ENCODE measurements around the gene TEKT3.

TEKT3 gene

DNA sequence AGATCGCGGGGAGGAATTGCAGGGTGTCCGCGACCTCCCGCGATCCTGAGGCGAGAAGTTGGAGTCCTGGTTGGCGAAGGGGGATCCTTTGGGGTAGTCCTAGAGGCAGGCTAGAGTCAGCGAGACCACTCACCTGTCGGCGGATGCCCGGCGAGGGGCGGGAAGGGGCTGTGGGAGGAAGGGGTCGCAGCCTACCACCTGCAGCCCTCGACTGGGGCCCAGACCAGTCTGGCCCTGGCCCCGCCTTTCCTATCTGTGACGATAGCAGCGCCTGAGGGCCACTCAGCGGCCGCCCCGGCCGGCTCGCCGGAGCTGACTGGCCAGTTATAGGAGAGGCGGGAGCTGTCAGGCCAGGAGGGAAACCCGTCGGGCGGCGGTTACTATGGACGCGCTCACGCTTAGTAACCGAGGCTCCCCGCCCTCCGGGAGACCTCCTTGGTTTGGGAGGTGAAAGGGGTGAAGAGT, at the start of gene TEKT3:
TSS of gene TEKT3 (minus strand) at position 213 of the 465 bp plus-strand sequence. CDS start 10,012 bp downstream, outside the sequence.
- peak; percentile 33 for DNase-seq

DNA sequence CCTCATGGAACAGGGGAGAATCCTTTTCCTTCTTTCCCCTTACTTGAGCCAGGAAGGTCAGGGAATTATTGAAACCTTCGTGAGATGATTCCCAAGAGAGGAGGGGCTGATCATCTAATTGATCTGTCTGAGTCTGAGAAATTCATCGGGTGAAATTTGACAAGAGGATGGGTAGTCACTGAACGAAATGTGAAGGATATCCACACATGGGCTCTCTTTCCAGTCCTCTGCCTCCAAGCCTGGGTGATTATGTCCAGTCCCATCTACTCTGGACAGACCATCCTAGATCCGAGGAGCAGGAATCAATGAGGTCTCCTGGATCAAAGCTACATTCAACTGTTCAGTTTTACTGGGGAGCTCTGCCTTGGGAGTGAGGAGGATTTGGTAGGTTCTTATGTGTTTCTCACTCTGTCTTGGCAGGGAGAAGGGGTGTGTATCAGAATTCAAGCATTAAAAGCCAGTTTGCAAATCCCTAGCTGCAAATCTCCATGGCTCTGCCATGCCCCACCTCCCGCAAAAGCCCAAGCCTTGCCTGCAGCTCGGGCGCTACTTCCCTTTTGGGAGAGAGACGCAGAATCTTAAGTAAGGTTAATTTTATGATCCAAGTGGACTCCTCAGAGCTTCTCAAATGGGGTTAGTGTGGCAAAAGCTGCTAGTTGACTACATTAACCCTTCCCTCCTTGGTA, 47.1 kb upstream of the TEKT3 start:
- DNase-seq, result no peak

DNA sequence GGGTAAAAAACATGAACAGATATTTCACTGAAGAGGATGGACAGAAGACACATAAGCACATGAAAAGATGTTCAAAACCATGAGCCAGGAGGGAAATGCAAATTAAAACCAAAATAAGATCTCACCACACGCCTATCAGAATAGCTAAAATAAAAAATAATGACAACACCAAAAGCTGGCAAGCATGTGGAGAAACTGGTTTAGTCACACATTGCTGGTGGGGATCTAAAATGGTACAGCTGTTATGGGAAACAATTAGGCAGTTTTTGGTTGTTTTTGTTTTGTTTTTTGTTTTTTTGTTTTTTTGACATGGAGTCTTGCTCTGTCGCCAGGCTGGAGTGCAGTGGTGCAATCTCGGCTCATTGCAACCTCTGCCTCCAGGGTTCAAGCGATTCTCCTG, 44.7 kb upstream of the TEKT3 start:
- DNase-seq, result no peak

DNA sequence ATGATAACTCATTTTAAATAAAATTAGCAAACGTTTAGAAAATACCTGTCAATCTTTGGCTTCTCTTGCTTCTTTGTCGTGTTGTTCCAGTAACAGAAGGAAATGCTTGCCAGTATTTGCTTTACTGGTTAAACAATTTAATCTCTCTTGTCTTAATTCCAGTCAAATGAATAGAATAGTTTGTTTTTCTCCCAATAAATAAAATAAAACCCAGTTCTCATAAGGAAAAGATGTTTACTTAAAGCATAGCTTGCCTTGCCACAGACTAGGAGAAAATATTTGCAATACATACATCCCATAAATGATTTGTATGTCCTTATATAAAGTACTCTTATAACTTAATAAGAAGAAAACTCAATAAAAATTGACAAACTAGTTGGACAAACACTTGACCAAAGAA, 43.9 kb upstream of the TEKT3 start:
- DNase-seq, result no peak

DNA sequence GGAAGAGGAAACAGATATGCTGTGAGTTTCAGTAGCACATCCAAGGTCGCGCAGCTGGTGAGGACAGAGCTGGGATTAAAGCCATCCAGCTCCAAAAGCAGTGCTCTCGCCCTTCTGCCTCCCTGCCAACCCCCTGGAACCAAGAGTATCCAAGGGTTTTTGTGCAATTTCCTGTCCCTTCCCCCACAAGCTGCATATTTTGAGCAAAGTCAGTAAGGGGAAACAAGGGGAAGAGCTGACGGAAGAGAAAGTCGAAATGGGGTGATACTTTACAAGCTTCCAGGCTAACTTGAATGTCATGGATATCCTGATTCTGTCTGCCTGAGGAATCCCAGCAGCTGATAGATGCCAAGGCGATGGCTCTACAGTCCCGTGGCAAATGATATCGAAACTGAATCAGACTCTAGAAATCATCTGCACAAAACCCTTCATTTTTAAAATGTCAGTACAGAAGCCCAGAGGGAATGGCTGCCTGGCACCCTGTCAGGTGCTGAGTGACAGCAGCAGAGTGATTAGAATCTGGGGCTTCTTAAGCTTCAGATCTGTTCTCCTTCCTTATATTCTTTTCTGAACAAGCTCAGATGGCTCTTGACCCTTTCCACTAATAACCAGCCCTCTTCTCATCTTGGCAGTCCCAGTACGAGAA, 42.9 kb upstream of the TEKT3 start:
- no peak for DNase-seq

DNA sequence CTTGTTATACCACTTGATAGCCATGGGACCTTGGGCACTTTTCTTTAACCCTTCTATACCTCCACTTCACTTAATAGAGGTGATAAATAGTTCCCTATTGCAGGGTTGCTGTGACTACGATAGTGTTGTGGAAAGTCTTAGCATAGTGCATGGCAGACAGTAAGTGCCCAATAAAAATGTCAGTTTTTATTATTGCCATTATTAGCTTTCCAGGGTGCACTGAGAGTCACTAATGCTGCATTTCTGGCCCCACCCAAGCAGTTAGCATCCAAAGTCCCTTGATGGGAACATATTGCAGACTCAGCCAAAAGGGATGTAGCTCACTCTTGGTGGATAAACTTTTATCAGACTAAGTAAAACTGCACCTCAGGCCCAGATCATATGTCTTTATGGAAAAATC, 41.5 kb upstream of the TEKT3 start:
- DNase-seq, result no peak

DNA sequence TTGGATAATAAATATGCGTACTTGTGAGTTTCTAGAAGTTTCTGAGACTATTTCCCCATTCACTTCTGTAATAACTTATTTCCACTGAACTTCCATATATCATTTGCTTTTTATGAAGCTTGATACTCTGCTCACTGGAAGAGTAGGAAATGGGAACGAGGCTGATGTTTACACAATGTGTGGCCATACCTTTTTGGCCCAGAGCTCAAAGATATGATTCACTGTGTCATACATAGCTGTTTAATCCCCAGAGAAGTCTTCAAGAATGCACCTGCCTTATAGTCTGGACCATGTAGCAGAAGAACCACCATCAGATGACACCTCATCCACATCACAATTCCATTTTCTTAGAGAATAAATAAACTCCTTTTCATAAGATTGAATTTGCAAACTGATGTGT, 40.3 kb upstream of the TEKT3 start:
- DNase-seq, result no peak

DNA sequence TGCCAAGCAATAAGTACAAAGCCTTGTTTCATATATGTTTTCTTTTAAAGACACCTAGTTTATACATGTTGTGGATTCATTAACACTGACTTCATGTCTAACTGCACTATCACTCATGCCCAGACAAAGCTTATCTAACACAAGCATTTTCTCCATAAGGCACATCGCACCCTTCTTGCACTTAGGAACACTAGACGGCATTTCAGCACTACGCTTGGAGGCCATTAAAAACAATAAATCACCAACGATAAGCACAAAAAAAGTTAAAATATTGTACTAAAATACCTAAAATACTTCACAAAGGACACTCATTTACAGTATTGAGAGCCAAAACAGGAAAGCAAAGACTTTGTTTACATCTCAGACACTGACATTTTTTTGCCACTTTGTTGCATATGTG, 39.0 kb upstream of the TEKT3 start:
- no peak for DNase-seq

DNA sequence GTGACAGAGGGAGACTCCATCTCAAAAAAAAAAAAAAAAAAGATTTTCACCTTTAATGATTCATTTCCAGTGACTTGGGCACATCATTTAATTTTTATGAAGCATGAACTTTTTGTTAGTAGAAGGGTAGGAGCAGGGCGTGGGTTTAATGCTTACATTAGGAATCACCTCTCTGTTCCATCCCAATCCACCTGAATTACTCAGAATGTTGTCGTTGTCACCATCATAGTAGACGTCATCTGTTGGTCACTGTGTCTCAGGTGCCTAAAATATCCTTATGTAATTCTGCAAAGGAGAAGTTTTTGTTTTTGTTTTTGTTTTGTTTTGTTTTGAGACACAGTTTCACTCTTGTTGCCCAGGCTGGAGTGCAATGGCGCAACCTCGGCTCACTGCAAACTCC, 38.3 kb upstream of the TEKT3 start:
- DNase-seq, result no peak

DNA sequence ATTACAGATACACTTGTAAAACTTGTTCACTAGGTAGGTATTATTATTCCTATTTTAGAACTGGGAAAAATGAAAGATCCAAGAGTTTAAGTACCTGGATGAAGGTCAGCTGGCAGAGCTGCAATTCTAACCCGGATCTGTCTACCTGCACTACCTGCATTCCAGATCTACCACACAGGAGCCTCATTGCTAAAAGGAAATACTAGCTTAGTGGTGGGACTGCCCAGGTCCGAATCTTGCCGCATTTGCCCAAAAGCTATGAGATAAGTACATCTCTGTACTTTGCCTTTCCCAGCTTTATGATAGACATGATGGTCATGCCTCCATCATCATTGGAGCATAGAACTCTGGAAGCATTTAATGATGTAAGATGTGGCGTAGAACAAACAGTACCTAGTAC, 36.8 kb upstream of the TEKT3 start:
- no peak for DNase-seq

DNA sequence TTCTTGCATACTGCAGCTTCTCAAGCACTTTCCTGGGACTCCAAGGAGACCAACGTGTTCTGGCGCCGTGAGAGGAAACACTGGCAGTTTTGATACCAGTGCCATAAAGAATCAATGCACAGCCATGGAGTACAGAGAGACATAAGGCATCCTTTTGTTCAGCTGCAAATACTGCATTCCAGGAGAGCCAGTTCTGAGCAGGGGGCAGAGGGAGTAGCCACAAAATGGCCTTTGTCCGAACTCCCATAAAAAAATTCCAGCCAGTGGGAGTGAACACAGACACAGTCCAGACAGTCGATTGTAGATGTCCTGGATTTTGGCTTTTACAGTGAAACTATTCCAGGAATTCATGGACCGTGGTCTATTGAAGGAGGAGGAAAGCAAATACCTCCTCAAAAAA, 36.2 kb upstream of the TEKT3 start:
- DNase-seq, result no peak

DNA sequence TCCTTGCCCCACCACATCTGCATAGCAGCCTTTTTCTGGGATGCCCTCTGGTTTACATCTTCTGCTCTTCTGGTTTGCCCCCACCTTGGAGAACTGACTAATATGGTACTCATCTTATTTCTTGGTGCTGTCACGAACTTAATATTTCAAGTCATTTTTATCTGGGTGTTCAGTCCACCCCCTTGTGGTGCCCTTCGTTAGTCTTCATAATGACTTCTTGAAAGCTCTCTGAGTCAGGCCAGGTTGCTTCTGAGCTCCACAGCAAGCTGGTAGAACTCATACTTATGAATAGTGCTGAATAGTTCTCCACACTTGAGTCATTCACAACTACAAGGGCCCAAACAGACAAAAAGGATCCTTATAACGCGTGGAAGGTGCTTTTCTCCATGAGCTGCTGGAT, 35.8 kb upstream of the TEKT3 start:
- DNase-seq, result no peak

DNA sequence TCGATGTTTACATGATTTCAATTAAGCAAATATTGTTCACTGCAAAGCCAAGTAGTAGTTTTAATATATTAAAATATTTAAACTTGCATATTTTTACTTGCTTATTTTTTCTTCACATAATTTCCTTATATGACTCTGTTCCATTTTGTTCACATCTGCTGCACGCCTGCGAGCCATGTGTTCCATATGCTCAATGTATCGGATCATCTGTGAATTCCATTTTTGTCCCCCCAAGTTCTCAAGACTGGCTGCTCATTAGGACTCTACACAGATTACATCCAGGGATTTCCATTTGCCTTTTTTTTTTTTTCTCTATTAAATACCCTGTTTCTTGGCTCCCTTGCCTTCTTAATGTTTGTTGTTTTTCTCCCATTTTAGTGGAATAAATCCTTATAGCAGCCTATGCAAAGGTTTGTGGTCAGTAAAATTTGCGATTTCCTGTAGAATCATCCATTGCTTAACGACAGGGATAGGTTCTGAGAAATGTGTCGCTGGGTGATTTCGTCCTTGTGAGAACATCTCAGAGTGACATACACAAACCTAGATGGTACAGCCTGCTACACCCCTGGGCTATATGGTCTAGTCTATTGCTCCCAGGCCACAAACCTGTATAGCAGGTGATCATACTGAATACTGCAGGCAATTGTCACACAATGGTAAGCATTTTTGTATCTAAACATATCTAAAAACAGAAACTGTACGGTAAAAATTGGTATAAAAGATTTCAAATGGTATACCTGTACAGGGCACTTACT, 30.2 kb upstream of the TEKT3 start:
- DNase-seq, result no peak

DNA sequence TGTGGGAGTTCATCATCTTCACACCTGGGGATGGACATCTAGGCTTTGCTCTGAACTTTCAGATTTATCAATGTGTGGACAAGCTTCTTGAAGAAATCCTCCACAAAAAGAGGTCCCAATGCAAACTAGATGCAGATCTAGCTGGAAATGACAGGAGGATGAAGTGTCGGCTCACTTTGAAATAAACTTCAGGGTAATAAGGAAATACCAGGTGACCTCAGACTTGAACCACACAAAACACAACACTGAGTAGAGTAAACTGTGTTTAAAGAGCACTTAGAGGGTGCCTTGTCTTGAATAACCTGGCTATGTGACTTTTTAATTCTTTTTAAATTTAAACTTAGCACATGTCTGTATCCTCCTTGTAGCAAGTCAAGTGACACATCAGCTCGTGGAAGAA, 27.2 kb upstream of the TEKT3 start:
- no peak for DNase-seq

DNA sequence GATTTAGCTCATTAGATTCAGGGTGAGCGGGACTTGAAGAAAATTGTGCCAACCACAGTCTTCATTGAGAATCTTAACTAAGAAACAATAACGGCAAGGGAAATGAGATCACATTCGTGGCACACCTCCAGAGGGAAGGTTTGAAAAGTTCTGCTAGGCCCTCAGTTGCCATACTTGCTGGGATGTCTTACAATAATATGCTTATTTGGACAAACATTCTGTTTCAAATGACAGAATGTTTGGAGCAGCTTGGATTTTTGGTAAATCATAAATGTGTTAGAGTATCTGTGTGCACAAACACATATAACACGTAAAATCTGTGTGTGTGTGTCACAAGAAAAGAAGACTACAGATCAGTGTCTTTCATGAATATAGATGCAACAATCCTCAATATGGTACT, 24.6 kb upstream of the TEKT3 start:
- DNase-seq, result no peak

DNA sequence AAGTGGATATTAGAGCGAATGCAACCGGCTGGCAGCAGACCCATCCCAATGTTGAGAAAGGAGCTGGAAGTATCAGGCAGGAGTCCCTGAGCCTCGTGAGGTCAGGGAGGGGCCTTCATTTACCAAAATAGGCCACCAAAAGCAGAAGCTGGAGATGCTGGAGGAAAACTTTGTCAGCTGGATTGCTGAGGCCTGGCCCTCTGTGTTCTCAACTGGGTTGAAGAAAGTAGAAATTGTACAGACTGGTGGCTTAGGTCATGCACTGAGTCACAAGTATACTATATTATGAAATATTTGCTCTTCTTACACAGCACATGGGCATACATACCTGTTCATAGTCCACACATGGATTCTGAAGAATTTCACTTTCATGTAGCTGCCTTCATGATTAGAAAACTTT, 23.2 kb upstream of the TEKT3 start:
- peak; percentile 15 for DNase-seq

DNA sequence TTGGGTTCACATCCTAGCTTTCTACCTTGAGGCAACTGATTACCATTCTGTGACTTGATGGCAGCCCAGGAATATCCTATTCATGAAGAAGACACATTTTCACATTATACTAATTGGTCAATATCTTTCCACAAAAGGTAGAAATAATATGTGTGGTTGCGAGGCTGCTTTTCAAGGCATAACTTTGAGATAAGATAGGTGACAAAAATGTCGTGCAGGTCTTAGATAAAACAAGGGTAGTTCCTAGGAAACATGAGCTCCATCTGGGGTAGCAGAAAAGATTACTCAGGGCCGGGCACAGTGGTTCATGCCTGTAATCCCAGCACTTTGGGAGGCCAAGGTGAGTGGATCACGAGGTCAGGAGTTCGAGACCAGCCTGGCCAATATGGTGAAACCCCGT, 22.3 kb upstream of the TEKT3 start:
- no peak for DNase-seq

DNA sequence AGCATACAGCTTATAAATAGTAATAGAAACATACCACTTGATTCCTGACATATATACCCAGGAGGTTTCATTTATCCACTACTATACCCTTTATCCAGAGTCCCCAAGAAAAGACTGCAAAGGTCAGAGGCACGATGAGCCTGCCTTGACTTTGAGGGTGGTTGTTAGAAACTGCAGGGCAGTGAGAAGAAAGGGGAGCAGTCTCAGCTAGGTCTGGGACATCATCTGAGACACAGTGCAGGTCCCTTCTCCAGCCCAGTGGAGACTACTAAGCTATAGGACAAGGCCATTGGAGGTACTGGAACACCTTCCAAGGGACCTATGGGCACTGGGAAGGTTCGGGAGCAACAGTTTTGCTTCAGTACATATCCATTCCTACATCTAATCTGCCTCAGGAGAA, 20.2 kb upstream of the TEKT3 start:
- no peak for DNase-seq

DNA sequence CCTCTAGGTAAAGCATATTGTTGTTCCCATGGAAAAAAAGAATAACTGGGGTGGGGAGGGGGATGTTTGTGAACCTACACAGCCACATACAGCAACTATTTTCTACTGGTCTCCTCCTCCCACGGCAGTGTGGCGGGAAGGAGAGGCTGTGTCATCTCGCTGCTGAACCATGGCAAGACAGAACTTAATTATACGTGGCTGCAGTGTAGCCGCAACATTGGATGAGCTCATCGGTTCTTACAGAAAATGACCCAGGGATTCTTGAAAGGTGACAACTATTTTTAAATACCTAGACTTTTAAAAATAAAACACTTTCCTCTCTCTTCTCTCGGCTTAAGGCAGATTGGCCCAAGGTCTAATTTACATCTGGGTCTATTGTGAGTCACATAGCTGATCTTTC, 19.8 kb upstream of the TEKT3 start:
- DNase-seq, result no peak

DNA sequence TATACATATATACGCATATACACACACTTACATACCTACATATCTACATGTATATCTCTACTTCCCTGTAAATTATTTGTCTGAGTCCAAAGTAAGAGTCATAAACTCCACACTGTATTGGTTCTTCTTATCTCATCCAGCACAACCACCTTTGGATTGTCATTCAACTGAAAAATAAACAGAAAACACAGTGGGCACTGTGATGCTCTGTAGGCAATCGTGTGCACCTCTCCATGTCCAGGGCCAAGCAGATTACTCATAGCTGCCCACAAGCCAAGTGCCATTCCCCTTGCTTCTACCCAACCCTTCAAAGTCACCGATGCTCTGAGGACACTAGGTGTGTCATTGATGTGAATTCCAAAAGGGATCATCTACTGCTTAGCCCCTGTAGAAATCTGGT, 12.9 kb upstream of the TEKT3 start:
- DNase-seq, result no peak

DNA sequence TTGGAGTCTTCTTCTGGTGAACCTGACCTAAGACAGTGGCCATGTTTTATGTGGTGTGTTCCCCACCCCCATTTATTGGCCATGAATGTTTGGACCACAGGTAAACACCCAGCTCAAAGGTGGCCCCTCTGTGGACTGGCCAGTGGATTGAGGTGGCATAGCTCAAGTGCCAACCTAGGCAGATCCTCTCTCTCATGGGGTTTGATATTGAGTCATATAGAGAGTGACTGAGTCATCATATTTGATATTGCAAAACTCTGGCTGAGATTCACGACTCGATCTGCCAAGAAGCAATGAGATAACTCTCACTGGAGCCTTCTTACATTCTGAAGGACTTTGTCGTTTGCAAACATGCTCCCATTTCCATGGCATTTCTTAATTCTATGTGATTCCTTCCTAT, 10.5 kb upstream of the TEKT3 start:
- DNase-seq, result peak; percentile 37

DNA sequence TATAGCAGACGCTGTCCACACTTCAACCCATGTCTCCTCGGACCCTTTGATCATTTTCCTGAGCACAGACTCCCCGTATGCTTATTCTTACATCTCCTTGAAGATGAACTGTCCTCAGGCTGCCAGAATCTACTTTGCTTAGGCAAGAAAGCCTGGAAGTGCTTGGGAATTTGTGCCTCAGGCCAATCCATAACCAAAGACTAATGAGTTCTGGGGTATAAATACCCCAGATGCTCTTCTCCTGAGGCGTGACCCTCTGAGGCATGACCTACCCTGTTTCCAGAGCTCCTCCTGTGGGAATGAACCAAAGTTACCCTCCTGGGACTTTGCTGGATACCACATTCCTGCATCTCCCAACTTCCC, 10.1 kb upstream of the TEKT3 start:
- no peak for DNase-seq

DNA sequence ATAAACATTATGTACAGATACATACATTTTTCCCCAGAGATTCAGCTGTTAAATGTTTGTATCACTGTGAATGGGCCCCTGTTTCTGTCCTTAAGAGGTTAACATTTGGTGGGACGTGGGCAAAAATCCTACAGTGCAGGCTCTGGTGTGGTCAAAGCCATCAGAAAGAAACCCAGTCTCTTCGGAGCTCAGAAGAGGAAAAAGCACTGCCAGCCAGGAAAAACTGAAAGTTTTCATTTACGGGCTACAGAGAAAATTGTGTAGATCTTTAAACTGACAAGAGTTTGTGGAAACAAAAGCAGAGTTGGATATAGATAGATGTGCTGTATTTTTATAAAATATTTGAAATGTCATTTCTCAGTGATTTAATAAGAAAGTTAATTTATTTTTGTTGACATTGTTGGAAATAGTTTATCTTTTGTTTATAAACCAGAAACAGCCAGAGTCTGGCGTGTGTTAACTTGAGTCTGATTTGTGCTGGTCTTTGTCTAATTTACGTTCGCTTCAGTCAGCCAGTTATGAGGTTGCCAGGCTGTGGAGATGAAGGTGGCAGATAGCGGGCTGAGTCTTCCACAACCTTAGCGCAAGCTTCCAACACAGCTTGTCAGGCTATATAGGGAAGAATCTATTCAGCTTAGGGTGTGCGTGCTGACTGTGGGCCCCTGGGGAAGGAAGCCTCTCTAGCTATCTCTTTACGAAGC, 9.5 kb upstream of the TEKT3 start:
- no peak for DNase-seq

DNA sequence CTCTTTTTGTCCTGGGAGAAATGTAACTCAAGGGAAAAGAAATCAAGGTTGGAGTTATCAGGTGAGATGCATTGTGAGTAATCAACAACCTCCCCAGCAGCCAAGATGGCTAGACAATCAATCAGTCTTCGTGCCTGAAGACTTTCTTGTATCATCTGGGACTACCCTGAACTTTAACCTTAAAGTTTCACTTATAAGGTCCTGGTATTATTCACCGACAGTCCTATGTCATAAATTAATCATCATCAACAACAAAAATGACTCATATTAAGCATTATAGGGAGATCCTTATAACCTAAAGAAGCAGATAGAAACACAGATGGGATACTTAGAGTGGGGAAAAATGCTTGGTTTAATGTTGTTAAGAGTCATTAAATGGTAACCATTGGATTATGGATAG, 7.7 kb upstream of the TEKT3 start:
- DNase-seq, result no peak
